Stimulated activated CD8-positive, alpha-beta memory T cell treated with anti-CD3 and anti-CD28 coated beads, Interleukin-15, amount 100 ng/mL, for 24 hours (primary cell): Measurements from ENCODE around the gene SLX4IP.

Source experiments
- DNase-seq: peaks from one replicate; pipeline ENCODE4 v3.0.0-alpha.2; 2020; ENCODE audit warnings: low read depth

Gene SLX4IP

DNA sequence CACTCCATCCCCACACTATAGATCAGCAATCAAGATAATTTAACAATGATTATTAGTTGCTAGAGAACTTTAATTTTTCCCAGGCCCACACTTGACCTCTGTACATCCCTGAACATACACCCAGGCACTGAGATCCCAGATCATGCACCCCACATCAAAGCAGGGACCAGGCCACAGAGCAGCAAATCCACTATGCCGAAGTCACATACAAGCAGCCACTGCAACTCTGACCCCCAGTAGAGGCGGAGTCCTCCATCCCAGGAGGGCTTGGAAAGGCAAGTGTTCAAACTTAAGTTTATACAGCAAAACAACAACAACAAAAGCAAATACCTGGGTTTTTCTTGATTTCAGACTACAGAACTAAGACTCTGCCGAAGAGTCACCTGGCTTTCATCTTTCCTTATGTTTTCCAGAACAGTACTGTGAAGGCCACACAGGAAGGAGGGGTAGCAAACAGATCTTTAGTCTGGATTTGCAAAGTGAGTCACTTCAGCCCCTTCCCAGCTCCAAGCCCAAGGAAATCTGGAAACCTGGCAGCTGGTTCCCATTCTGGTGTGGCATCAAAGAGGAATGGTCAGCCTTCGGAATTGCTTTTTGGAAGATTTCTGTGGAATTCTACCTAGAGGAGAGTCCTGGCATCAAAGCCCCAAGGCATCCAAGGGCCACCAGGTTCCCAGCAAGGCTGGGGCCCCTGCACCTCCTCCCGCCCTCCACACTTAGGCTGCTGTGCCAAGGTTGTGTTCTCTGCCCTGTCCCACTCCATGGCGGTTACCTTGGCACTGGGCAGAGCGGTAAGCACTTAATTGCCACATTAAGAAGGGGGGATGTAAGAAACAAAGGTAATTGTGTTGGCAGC lies 231.3 kb downstream of the SLX4IP start:
- no peak for DNase-seq

DNA sequence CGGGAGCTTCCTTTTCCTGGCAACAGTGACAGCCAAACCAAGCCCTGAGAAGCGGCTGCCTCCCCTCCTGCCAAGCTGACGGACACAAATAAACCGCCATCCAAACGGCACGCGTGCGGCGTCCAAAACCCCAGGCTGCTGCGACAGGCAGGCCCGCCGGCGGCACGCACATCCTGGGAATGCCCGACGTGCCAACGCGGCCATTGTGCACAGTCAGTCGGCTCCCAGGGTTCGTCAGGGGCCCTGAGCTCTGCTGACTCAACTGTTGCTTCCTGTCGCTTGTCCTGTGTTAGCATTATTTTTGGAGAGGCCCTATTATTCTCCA lies 231.9 kb downstream of the SLX4IP start:
- no peak for DNase-seq

DNA sequence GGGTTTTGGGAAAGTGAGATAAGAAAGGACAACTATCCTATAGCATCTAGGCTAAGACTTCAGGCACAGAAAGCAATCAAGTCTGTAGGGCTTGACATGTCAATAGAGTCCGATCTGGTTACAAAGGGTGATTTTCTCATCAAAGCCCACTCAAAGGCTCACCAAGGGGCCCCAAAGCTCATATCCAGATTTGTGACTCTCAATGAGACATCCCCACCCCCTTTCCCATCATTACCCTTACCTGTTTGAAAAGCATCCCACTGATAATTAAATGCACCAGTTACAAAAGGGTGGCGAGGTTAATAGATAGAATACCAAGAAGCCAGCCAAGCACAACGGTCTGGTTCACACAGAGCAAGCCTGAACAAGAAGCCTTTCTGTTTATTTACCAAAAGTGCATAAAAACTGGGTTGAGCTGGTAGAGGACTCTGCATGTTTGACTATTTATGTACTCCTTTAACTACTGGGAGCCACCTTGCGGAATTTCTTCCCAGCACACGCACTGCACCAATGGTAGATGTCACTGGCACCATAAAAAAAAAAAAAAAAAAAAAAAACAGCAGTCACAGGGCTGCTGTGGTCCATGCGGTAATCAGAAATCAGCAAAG lies 232.6 kb downstream of the SLX4IP start:
- no peak for DNase-seq

DNA sequence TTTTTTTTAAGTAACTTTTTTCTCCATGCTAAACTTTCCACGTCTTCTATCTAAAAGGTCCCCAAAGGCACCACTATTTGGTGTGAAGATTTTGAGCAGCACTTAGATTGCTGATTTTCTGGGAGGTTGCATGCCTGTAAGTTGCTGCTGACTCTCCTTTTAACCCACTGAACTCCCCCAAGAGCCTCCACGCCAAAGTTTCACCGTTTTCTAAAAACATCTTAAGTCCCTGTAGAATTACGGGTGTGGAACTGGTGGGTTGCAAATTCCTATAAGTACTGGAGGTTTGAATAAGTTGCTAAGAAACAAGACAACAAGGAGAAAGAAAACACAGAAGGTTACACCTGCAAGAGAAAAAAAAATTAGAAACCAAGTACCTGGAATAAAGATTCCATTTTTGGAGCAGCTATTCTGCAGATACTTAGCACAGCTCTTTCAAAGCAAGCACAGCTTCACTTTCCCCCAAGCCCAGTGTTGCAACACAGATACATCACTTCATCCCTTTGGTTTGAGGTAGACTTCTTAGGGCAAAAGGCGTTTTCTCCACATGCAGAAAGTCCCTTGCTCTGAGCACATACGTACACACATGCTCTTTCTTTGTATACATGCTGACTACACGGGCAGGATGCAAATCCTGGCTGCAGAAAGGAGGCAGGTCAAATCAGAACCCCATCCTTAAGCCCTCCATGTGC lies 233.7 kb downstream of the SLX4IP start:
- DNase-seq, result no peak

DNA sequence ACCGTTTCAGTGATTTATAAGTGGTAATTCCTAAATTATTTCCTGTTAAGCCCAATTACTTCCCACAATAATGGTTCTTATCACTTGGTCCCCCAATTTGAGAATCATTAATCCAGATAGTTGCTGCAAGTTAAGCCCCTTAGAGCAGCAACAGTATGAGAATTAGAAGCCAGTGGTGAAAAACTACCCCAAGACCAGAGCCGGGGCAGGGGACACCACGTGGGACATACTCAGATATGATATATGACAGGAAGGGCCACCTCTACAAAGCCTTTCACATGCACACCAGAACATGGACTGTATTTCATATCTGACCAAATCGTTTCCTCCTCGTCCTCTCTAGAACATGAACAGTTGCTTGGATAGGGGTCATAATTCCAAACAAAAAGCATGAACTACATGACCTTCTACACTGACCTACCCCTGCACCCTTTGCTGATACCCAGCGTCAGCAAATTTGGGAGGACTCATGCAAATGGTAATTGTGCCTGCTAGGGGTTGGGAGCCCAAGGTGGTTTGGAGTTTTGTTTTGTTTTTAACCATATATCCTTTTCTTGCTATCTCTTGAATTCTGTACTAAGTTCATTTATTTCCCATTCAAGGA lies 234.8 kb downstream of the SLX4IP start:
- no peak for DNase-seq

DNA sequence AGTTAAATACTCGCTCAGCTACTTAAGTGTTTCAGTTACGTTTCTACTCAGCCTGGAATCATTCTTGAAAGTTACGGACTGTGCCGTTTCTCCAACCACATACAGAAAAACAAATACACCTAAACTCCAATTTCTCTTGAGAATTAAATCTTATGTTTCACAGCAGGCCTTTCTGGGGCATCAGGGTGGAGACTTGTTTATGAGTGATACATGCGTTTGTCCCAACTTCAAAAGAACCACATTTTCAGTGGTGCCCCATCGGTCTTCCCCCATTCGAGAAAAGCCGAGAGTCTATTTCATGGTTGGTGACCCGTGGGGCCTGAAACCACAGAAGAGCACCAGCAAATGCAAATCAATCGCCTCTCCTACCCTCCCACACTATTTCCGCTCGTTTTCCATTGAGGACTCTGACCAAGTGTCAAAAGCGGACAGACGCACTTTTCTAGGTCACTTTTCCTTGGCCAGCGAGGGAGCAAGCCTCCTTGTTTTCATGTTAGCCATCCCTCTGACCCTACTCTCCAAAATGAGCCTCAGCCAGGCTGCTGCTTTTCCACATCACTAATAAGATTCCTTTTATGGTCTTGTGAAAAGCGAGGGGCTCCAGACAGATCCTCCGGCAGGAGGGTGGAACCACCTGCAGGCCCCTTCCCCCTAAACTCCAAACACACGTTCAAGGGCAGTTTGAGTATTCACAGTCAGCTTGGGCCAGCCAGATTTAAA lies 235.6 kb downstream of the SLX4IP start:
- DNase-seq, result no peak

DNA sequence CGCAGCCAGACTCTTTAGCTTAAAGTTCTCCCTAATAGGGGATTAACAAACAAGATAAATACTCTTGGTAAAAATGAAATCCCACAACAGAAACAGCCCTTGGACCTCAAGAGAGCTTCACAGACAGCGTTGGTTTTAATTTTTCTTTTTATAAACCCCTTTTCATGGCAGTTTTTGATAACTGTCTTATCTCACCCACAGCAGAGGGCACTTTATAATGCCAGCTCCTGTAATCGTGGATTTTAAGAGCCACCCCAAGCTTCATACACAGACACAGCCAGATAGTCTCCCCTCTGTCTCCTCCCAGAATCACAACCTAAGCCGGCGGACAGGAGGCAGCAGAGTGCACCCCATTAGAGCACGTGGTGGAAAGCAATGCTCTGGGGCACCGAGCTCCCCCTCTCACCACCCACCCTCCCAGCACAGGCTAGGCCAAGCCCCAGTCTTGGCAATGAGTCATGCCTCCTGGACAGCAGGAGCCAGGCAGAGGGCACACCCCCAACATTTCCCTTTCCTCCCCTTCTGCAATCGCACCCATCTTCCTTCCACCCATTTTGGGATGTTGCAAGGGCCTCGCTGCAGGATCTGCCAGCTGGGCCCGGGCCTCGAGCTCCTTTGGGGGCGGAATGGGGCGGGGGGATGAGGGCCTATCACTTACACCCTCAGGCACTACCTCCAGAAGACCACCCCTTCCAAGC lies 236.3 kb downstream of the SLX4IP start:
- no peak for DNase-seq

DNA sequence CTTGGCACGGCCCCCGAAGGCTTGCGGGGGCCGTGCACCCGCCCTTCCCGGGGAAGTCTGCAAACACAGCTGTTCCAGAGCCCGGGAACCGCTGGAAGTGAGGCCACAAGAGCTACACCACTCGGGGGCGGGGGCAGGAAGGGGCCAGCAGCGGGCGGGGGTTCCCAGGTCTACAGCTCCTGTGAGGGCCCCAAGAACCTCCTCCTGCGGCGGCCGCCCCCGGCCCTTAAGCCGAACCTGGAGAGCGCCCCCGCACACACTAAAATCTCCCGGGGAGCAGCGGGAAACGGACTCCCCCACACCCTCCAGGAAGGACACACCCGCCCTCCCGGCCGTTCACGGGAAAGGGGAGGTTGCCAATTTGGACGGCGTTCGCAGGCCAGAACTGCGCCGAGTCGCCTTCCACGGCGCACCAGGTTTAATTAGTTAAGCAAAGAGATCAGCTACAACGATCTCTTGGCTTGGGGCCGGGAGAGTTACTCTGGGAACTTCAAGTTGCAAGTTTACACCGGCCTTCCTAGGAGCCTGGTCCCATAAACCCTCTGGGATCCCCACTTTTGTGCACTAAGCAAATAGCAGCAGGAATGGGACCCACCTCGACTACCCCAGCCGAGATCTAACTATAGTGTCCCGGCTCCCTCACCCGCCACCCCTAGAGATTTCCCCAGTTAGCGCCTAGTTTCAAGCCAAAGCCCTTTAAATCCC lies 237.0 kb downstream of the SLX4IP start:
- no peak for DNase-seq

DNA sequence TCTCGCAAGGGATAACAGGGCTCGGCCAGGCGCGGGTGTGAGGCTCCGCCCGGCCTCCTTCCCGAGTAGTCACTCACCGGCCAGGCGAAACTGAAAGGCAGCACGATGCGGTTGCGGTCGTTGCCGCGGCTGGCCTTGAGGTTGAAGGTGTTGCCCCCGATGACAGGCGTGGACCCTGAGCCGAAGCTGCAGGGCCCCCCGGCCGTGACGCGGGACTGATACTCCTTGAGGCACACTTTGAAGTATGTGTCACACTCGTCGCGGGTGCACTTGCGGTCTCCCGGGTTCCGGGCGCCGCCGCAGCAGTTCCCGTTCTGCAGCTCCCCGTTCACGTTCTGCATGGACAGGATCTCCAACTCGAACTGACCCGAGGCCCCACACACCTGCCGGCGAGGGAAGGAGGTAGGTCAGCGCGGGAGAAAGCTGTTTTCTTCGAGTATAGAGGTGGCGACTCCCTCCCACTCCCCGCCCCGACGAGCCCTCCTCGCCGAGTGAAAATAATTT lies 237.6 kb downstream of the SLX4IP start:
- no peak for DNase-seq

DNA sequence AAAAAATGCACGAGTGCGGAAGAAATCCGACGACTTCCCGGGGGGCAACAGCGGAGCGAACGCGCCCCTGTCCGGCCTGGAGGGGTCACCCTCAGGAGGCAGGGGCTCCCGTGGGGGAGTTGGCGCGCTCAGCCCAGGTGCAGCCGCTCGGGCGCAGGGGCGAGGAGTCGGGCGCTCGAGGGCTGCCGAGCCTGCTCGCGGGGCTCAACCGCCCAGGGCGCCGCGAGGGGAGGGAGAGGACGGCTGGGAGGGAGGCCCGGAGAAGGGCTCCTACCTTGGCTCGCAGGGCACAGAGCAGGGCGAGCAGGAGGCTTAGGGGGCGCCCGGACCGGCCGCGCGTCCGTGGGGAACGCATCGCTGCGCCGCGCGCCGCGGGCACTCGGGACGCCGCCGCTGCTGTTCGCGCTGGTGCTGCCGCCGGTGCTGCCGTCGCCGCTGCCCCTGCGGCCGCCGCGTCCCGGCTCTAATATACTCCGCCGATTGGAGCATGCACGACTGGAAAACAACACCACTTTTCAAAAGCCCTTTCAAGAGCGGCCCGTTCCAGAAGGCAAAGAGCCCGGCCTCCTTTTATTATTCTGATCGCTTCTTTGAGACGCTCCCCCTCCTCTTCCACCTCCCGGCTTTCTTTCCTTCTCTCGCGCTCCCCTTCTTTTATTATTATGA lies 238.2 kb downstream of the SLX4IP start:
- no peak for DNase-seq

DNA sequence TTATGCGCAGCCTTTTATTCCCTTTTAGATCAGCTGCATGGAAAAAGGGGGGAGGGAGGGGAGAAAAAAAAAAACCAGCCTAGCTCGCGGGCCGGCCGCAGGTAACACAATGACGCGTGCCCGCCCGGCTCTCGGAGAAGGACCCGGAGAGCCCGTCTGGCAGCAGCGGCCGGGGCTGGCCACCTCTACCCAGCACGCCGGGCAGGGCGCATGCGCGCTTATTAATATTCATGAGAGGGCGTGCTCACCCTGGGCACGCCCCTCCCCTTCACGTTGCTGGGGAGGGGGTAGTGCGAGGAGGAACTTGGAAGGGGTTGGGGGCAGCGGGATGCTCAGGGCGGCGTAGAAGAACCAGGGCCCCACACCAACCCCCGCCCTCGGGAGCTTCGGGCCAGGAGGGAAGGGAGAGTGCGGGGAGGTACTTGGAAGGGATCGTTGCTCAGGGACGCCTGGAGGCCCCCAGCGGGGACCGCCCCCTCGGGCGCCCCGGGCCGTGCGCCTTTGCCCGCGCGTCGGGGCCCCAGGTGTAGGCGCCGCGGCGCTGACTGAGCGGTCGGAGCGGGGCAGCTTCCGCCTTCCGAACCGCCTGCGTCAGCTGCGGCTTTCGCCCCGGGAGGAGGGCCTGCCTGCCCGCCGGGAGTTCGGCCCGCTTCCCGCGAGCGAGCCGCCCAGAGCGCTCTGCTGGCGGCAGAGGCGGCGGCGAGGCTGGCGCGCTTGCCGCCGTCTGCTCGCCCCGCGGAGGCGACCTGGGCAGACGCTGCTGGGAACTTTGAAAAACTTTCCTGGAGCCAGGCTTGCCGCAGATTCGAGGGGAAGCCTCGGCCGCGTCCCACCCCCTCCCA lies 239.0 kb downstream of the SLX4IP start, which contains the start of gene JAG1:
TSS of gene JAG1 (minus strand) at position 158 of the 842 bp plus-strand sequence. CDS start 469 bp downstream, outside the sequence.
- DNase-seq, result peak; percentile 44

DNA sequence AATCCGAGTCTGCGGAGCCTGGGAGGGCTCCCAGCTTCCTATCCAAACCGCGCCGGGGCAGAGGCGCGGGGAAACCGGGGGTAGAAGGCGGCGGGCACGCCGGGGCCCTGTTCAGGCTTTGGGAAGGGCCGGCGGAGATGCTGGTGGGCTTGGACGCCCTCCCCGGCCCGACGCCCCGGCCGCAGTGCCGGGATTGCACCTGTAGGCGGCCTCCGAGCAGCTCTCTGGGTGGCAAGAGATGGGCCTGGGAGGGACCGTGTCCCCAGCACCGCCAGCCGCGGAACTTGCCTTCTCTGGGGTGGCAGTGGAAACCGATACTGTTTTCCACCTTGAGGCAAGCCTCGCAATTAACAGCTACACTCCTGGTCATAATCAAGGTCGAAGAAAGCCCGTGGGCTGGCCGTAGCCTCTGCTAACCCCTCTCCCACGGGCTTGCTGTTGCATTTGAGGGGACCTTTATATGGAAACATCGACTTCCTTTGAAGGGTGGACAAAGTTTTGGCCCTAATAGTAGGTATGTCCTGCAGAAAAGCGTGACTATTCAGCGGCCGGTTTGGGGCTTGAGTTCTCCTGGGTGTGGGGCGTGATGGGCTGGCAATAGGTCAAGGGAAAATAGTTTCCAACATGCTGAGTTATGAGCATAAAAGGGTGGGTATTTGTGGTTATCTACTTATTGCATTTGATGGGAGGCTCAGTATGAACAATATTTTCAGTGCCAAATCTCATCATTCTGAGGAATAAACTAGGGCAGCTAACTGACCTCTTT lies 239.8 kb downstream of the SLX4IP start:
- no peak for DNase-seq

DNA sequence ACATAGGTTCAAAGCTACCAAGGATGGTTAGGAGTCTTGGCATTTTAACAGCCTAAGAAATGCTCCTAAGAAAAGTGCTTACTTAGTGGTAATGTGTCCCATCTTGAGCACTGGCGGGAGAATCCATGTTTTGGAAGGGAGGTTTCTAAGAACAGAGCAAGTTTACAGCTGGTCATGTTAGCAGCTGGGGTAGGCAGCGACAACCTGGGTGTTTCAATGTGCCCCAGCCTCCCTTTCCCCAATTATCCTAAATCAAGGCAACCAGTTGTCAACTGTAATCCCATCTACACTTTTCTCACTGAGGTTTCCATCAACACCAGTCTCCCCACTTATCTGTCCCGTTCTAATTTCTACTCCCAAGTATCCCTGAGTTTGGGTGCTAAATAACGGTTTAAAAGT lies 240.3 kb downstream of the SLX4IP start:
- DNase-seq, result no peak

DNA sequence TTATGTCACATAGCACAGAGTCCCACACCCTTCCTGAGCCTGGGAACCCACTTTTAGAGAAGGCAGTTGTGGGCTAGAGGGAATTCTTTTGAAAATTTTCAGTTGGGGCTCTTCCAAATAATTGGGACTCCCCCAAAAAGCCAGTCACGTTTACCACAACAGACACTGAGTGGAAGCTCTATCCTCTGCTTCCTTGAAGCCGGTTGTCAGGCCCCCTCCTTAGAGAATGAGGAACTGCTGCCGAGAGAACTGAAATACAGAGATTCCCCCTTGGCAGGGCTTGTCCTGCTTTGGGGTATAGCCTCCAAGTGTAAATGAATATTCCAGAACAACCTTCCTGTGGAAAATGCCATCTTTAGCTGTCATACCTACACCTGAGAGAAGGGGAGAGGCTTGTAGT lies 241.4 kb downstream of the SLX4IP start:
- DNase-seq, result no peak
